ENCODE measurements around the gene NUP210L. TPM values are rescaled to one million over a fixed set of nuclear protein-coding genes. Genes with fewer than 3 reads are reported as not detected.

The NUP210L gene
- total RNA-seq, 2 donors from 2014 or later, result 0.07 to 0.11 TPM

DNA sequence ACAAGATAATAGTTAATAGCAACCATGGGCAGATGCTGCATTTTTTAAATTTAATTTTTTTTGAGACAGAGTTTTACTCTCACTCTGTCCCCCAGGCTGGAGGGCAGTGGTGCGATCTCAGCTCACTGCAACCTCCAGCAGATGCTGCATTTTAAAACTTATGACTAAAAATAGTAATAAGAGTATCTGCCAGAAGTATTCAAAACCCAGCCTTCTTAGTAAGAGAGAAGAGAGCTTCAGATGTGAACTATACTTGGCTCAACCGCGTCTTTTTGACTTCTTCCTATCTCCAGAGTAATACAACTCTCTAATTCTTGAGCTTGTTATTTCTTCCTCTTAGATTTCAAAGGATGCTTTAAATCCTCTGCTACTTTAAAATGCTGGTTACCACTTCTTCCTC is 159.7 kb downstream of the NUP210L start:
- H3K27ac ChIP-seq (ENCODE audit: low read depth, low read length), result no peak overlapping the region
- no peaks in the 10 kb centered on the region for H3K27me3 ChIP-seq (ENCODE audit: control insufficient read depth, insufficient read depth, low read length, poor library complexity, severe bottlenecking)
- no peak overlapping the region for H3K9ac ChIP-seq (ENCODE audit: extremely low read depth, low read length, poor library complexity, severe bottlenecking)
- no peaks in the 10 kb centered on the region for H3K9me3 ChIP-seq (ENCODE audit: control insufficient read depth, low read length)
- H3K36me3 Mint-ChIP-seq (ENCODE audit: low read depth), result peaks cover 45% of the 10 kb centered on the region
- no peak overlapping the region for H3K4me3 ChIP-seq (ENCODE audit: low read length)
- H3K4me3 Mint-ChIP-seq, result no peak overlapping the region
- no peak for TF ChIP-seq CTCF (conservative IDR thresholded peaks at IDR 0.05)
- H3K27ac Mint-ChIP-seq, result no peak overlapping the region
- DNase-seq, result no peak
- 96 to 100% methylated on average over 2 to 3 of the region's 3 CpGs for WGBS, 2 experiments (ENCODE audit: insufficient coverage in 1 of 2, insufficient read length in 1 of 2)
- H3K9me3 Mint-ChIP-seq, result peaks cover 4% of the 10 kb centered on the region
- no peaks in the 10 kb centered on the region for H3K4me1 ChIP-seq (ENCODE audit: control insufficient read depth, insufficient read depth, low read length)
- H3K4me1 Mint-ChIP-seq, result peaks cover 10% of the 10 kb centered on the region
- no peaks in the 10 kb centered on the region for H3K27me3 Mint-ChIP-seq (ENCODE audit: insufficient read depth)
- peaks cover 45% of the 10 kb centered on the region for H3K36me3 ChIP-seq (ENCODE audit: control insufficient read depth, insufficient read depth, low read length)

GRCh38 chr1:153991806-153992205 is 163.1 kb downstream of the NUP210L start:
- Mint-ChIP-seq H3K27ac (peak overlapping the region; percentile 99), H3K27me3 (ENCODE audit: insufficient read depth) (no peaks in the 10 kb centered on the region), H3K9me3 (peaks cover 4% of the 10 kb centered on the region), H3K36me3 (ENCODE audit: low read depth) (peaks cover 45% of the 10 kb centered on the region), H3K4me1 (peaks cover 11% of the 10 kb centered on the region), H3K4me3 (peak overlapping the region; percentile 95)
- Histone ChIP-seq H3K9ac (ENCODE audit: extremely low read depth, low read length, poor library complexity, severe bottlenecking) (peak overlapping the region; percentile 94), H3K4me3 (ENCODE audit: low read length) (peak overlapping the region; percentile 99), H3K9me3 (ENCODE audit: control insufficient read depth, low read length) (no peaks in the 10 kb centered on the region), H3K27ac (ENCODE audit: low read depth, low read length) (no peak overlapping the region), H3K36me3 (ENCODE audit: control insufficient read depth, insufficient read depth, low read length) (peaks cover 45% of the 10 kb centered on the region), H3K4me1 (ENCODE audit: control insufficient read depth, insufficient read depth, low read length) (no peaks in the 10 kb centered on the region), H3K27me3 (ENCODE audit: control insufficient read depth, insufficient read depth, low read length, poor library complexity, severe bottlenecking) (no peaks in the 10 kb centered on the region)
- no peak for DNase-seq
- WGBS, 2 experiments (ENCODE audit: insufficient coverage in 1 of 2, insufficient read length in 1 of 2), result 93 to 100% methylated on average over 1 to 2 of the region's 2 CpGs
- no peak for TF ChIP-seq CTCF (conservative IDR thresholded peaks at IDR 0.05)

- no peaks in the 10 kb centered on the region for H3K27me3 Mint-ChIP-seq (ENCODE audit: insufficient read depth)
Observed at GRCh38 chr1:153991151-153991630, 163.7 kb downstream of the NUP210L start.

More at GRCh38 chr1:153991151-153991630, 163.7 kb downstream of the NUP210L start:
- peaks cover 15% of the 10 kb centered on the region for H3K4me1 Mint-ChIP-seq
- DNase-seq, result no peak
- Histone ChIP-seq H3K9me3 (ENCODE audit: control insufficient read depth, low read length) (no peaks in the 10 kb centered on the region), H3K27ac (ENCODE audit: low read depth, low read length) (no peak overlapping the region), H3K9ac (ENCODE audit: extremely low read depth, low read length, poor library complexity, severe bottlenecking) (peak overlapping the region; percentile 94), H3K27me3 (ENCODE audit: control insufficient read depth, insufficient read depth, low read length, poor library complexity, severe bottlenecking) (no peaks in the 10 kb centered on the region), H3K4me3 (ENCODE audit: low read length) (peak overlapping the region; percentile 99), H3K4me1 (ENCODE audit: control insufficient read depth, insufficient read depth, low read length) (no peaks in the 10 kb centered on the region), H3K36me3 (ENCODE audit: control insufficient read depth, insufficient read depth, low read length) (peaks cover 45% of the 10 kb centered on the region)
- peaks cover 4% of the 10 kb centered on the region for H3K9me3 Mint-ChIP-seq
- H3K27ac Mint-ChIP-seq, result peak overlapping the region; percentile 99
- peak overlapping the region; percentile 95 for H3K4me3 Mint-ChIP-seq
- H3K36me3 Mint-ChIP-seq (ENCODE audit: low read depth), result peaks cover 44% of the 10 kb centered on the region
- no peak for TF ChIP-seq CTCF (conservative IDR thresholded peaks at IDR 0.05)
- 18 to 29% methylated on average over 3 to 7 of the region's 9 CpGs for WGBS, 2 experiments (ENCODE audit: insufficient coverage in 1 of 2, insufficient read length in 1 of 2)

Measured in endodermal cell (in vitro differentiated cells).